ENCODE data around the gene SH3RF3.

- TF ChIP-seq POLR2A (IDR thresholded peaks at IDR 0.05; ENCODE audit: low read depth, low read length) (no peak), TAF1 (IDR thresholded peaks at IDR 0.05; ENCODE audit: low read depth, low read length) (no peak), POLR2AphosphoS5 (IDR thresholded peaks at IDR 0.05; ENCODE audit: low read depth, low read length) (no peak), POU2F2 (IDR thresholded peaks at IDR 0.05; ENCODE audit: low read depth, low read length) (no peak), SPI1 (IDR thresholded peaks at IDR 0.05; ENCODE audit: low read depth, low read length) (no peak)
Measured at GRCh38 chr2:109154226-109154625, 25.2 kb downstream of the SH3RF3 start.
